Astrocyte (in vitro differentiated cells and primary cell): ENCODE data around the gene UBXN4. TPM values are rescaled to one million over a fixed set of nuclear protein-coding genes. Genes with fewer than 3 reads are reported as not detected.

ENCODE experiments used
- DNase-seq: peaks from one replicate; pipeline ENCODE4 v3.0.0-alpha.2; 2010; ENCODE audit warnings: low read depth
- FAIRE-seq: peaks from 2 replicates; lab custom pipeline; 2011; peaks lifted over from hg19 to GRCh38; lab: Jason Lieb, UNC
- H2AFZ ChIP-seq: 2 replicates; pipeline ENCODE4 v1.6.0; 2012; ENCODE audit warnings: low read depth, low read length, inconsistent platforms
- H3K27ac ChIP-seq: 2 replicates; pipeline ENCODE4 v1.5.1; 2011; ENCODE audit warnings: low read depth, low read length, inconsistent platforms
- H3K27me3 ChIP-seq: 2 replicates; pipeline ENCODE4 v1.6.0; 2011; ENCODE audit warnings: low read length, inconsistent platforms; ENCODE audit not compliant: insufficient read depth
- H3K36me3 ChIP-seq: 2 replicates; pipeline ENCODE4 v1.5.1; 2011; ENCODE audit warnings: low read length, inconsistent platforms; ENCODE audit not compliant: insufficient read depth
- H3K4me1 ChIP-seq: 2 replicates; pipeline ENCODE4 v1.5.1; 2011; ENCODE audit warnings: low read length, inconsistent platforms; ENCODE audit not compliant: insufficient read depth
- H3K4me2 ChIP-seq: 2 replicates; pipeline ENCODE4 v1.6.0; 2012; ENCODE audit warnings: low read length, inconsistent platforms
- H3K4me3 ChIP-seq: 2 replicates; pipeline ENCODE4 v1.5.1; 2011; ENCODE audit warnings: low read depth, mild to moderate bottlenecking, low read length, inconsistent platforms; ENCODE audit not compliant: insufficient read depth
- H3K79me2 ChIP-seq: 2 replicates; pipeline ENCODE4 v1.6.0; 2012; ENCODE audit warnings: mild to moderate bottlenecking, low read length, inconsistent platforms; ENCODE audit not compliant: insufficient read depth
- H3K9ac ChIP-seq: 2 replicates; pipeline ENCODE4 v1.6.0; 2012; ENCODE audit warnings: mild to moderate bottlenecking, low read length, inconsistent platforms
- H3K9me3 ChIP-seq: 2 replicates; pipeline ENCODE4 v1.5.1; 2012; ENCODE audit warnings: low read depth, mild to moderate bottlenecking, low read length, inconsistent platforms; ENCODE audit not compliant: insufficient read depth
- H4K20me1 ChIP-seq: 2 replicates; pipeline ENCODE4 v1.6.0; 2012; ENCODE audit warnings: low read length, inconsistent platforms; ENCODE audit not compliant: insufficient read depth
- H3K27ac Mint-ChIP-seq: one replicate; pipeline ENCODE4 v1.8.0; 2021; ENCODE audit warnings: mild to moderate bottlenecking, mixed read lengths; ENCODE audit not compliant: unreplicated experiment
- H3K27me3 Mint-ChIP-seq: one replicate; pipeline ENCODE4 v1.8.0; 2021; ENCODE audit warnings: low read depth, mixed read lengths; ENCODE audit not compliant: unreplicated experiment
- H3K36me3 Mint-ChIP-seq: one replicate; pipeline ENCODE4 v1.8.0; 2021; ENCODE audit warnings: low read depth, mixed read lengths; ENCODE audit not compliant: unreplicated experiment
- H3K4me1 Mint-ChIP-seq: one replicate; pipeline ENCODE4 v1.8.0; 2021; ENCODE audit warnings: low read depth, mixed read lengths; ENCODE audit not compliant: unreplicated experiment
- H3K4me3 Mint-ChIP-seq: one replicate; pipeline ENCODE4 v1.8.0; 2021; ENCODE audit warnings: mild to moderate bottlenecking, moderate library complexity, mixed read lengths; ENCODE audit not compliant: unreplicated experiment
- H3K9me3 Mint-ChIP-seq: one replicate; pipeline ENCODE4 v1.8.0; 2021; ENCODE audit warnings: mild to moderate bottlenecking, mixed read lengths; ENCODE audit not compliant: unreplicated experiment
- CTCF ChIP-seq: IDR thresholded peaks from 2 replicates; pipeline ENCODE4 v1.5.1; 2011; ENCODE audit warnings: low read depth, mild to moderate bottlenecking, inconsistent platforms, low read length, moderate library complexity; ENCODE audit not compliant: insufficient read depth
- EZH2 ChIP-seq: IDR thresholded peaks from 2 replicates; pipeline ENCODE4 v1.6.1; 2012; ENCODE audit warnings: mild to moderate bottlenecking, low read length, inconsistent platforms; ENCODE audit not compliant: insufficient read depth
- total RNA-seq: library from RNA; stranded (reverse); gene quantifications from 2 replicates; pipeline ENCODE4 v1.2.1, GENCODE V29; 2021

The UBXN4 gene
- total RNA-seq, 1 donor from 2014 or later, result 79.4 TPM

GRCh38 chr2:135820003-135820618 lies 78.5 kb downstream of the UBXN4 start:
- Histone ChIP-seq H4K20me1 (no peaks in the 10 kb centered on the region), H3K9me3 (peaks cover 2% of the 10 kb centered on the region), H3K4me3 (peak overlapping the region; percentile 57), H3K27me3 (no peaks in the 10 kb centered on the region), H3K79me2 (peaks cover 7% of the 10 kb centered on the region), H3K9ac (peak overlapping the region; percentile 72), H3K4me2 (peak overlapping the region; percentile 88), H3K4me1 (peaks cover 38% of the 10 kb centered on the region), H2AFZ (peak overlapping the region; percentile 74), H3K36me3 (no peaks in the 10 kb centered on the region), H3K27ac (peak overlapping the region; percentile 84)
- Mint-ChIP-seq H3K27ac (peak overlapping the region; percentile 47), H3K9me3 (peaks cover 18% of the 10 kb centered on the region), H3K36me3 (peaks cover 9% of the 10 kb centered on the region), H3K4me1 (peaks cover 12% of the 10 kb centered on the region), H3K4me3 (no peak overlapping the region), H3K27me3 (peaks cover 2% of the 10 kb centered on the region)
- TF ChIP-seq EZH2, result no peak
- TF ChIP-seq CTCF, result no peak
- DNase-seq (peak; percentile 81), FAIRE-seq (no peak)

GRCh38 chr2:135821190-135821589 lies 79.5 kb downstream of the UBXN4 start:
- peak overlapping the region; percentile 88 for H3K4me2 ChIP-seq
- Mint-ChIP-seq H3K4me1 (peaks cover 12% of the 10 kb centered on the region), H3K4me3 (no peak overlapping the region), H3K9me3 (peaks cover 18% of the 10 kb centered on the region), H3K27me3 (peaks cover 2% of the 10 kb centered on the region), H3K36me3 (peaks cover 9% of the 10 kb centered on the region), H3K27ac (no peak overlapping the region)
- DNase-seq (no peak), FAIRE-seq (no peak)
- peaks cover 38% of the 10 kb centered on the region for H3K4me1 ChIP-seq
- no peaks in the 10 kb centered on the region for H3K36me3 ChIP-seq
- no peak overlapping the region for H3K27ac ChIP-seq
- peak overlapping the region; percentile 18 for H3K4me3 ChIP-seq
- H3K9me3 ChIP-seq, result peaks cover 2% of the 10 kb centered on the region
- H2AFZ ChIP-seq, result no peak overlapping the region
- TF ChIP-seq CTCF, result no peak
- H3K9ac ChIP-seq, result no peak overlapping the region
- peaks cover 7% of the 10 kb centered on the region for H3K79me2 ChIP-seq
- H3K27me3 ChIP-seq, result no peaks in the 10 kb centered on the region
- no peaks in the 10 kb centered on the region for H4K20me1 ChIP-seq

GRCh38 chr2:135822855-135823254 lies 81.2 kb downstream of the UBXN4 start:
- Histone ChIP-seq H3K4me1 (peaks cover 32% of the 10 kb centered on the region), H4K20me1 (no peaks in the 10 kb centered on the region), H3K9me3 (peaks cover 2% of the 10 kb centered on the region), H3K27me3 (no peaks in the 10 kb centered on the region), H3K4me2 (no peak overlapping the region), H2AFZ (no peak overlapping the region), H3K27ac (no peak overlapping the region), H3K79me2 (peaks cover 7% of the 10 kb centered on the region), H3K4me3 (no peak overlapping the region), H3K9ac (no peak overlapping the region), H3K36me3 (no peaks in the 10 kb centered on the region)
- Mint-ChIP-seq H3K9me3 (peaks cover 18% of the 10 kb centered on the region), H3K36me3 (peaks cover 9% of the 10 kb centered on the region), H3K4me1 (peaks cover 12% of the 10 kb centered on the region), H3K27ac (no peak overlapping the region), H3K4me3 (no peak overlapping the region), H3K27me3 (peaks cover 2% of the 10 kb centered on the region)
- DNase-seq (no peak), FAIRE-seq (no peak)
- TF ChIP-seq CTCF (no peak), EZH2 (no peak)
